ENCODE measurements around the gene TPK1. TPM values are rescaled to one million over a fixed set of nuclear protein-coding genes. Genes with fewer than 3 reads are reported as not detected.

TPK1 gene
- polyA plus RNA-seq, 1 experiment = 1.2 TPM

DNA sequence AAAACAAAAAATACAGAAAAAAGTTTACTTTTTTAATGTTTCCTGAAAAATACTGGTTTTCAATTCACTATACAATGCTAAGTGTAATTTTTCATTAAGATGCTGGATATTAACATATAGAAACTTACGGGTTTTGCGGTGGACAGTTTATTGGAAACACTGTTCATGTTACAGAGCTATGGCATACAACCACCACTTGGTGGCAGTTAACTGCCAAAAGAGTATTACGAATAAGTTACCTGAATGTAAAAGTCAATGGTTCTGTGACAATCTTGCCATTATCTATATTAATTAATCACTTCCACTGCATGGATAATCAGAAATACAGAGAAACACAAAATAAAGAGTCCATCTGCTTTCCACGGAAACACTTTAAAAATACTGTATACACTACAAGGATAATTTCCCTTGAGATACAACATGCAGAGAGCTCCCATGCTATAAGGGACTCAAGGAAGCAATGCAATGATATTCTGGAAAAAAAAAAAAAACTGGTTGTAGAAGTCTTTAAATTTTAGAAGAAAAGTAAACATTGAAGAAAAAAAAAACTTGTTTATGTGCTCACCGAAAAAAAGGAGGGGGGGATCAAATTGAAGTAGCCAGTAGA, 97.0 kb downstream of the TPK1 start:
- TF ChIP-seq CTCF (IDR thresholded peaks at IDR 0.05; ENCODE audit: insufficient read depth, low read depth, low read length) = peak; percentile 62
- H3K4me3 ChIP-seq (ENCODE audit: low read depth, low read length) = no peak overlapping the region
- no peaks in the 10 kb centered on the region for H3K36me3 ChIP-seq (ENCODE audit: control insufficient read depth, insufficient read depth, low read length)
- CTCF ChIA-PET = no interaction called here
- DNase-seq (ENCODE audit: low read depth) = no peak
- POLR2A ChIA-PET = no interaction called here
- H3K27me3 ChIP-seq (ENCODE audit: control insufficient read depth, insufficient read depth, low read length) = no peaks in the 10 kb centered on the region

DNA sequence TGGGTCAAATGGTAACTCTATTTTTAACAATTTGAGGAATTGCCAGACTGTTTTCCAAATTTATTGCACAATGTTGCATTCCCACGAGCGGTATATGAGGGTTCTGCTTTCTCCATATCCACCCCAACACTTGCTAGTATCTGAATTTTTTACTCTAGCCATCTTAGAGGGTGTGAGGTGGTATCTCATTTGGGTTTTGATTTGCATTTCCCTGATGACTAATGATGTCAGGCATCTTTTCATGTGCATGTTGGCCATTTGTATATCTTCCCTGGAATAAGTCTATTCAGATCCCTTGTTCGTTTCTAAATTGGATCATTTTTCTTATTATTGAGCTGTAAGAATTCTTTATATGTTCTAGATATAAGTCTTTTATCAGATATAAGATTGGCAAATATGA, 97.7 kb downstream of the TPK1 start:
- Histone ChIP-seq H3K4me3 (ENCODE audit: low read depth, low read length) (no peak overlapping the region), H3K27me3 (ENCODE audit: control insufficient read depth, insufficient read depth, low read length) (no peaks in the 10 kb centered on the region), H3K36me3 (ENCODE audit: control insufficient read depth, insufficient read depth, low read length) (no peaks in the 10 kb centered on the region)
- POLR2A ChIA-PET = no interaction called here
- CTCF ChIA-PET = no interaction called here
- TF ChIP-seq CTCF (IDR thresholded peaks at IDR 0.05; ENCODE audit: insufficient read depth, low read depth, low read length) = no peak
- DNase-seq (ENCODE audit: low read depth) = no peak

- Histone ChIP-seq H3K27me3 (ENCODE audit: control insufficient read depth, insufficient read depth, low read length) (no peaks in the 10 kb centered on the region), H3K4me3 (ENCODE audit: low read depth, low read length) (no peak overlapping the region), H3K36me3 (ENCODE audit: control insufficient read depth, insufficient read depth, low read length) (no peaks in the 10 kb centered on the region)
- POLR2A ChIA-PET = no interaction called here
- TF ChIP-seq CTCF (IDR thresholded peaks at IDR 0.05; ENCODE audit: insufficient read depth, low read depth, low read length) = no peak
- CTCF ChIA-PET = no interaction called here
- DNase-seq (ENCODE audit: low read depth) = no peak
Measured at GRCh38 chr7:144736880-144737493, 98.9 kb downstream of the TPK1 start.

- CTCF ChIA-PET = no interaction called here
- H3K36me3 ChIP-seq (ENCODE audit: control insufficient read depth, insufficient read depth, low read length) = no peaks in the 10 kb centered on the region
Measured at GRCh38 chr7:144735505-144736276, 100.2 kb downstream of the TPK1 start.

More at GRCh38 chr7:144735505-144736276, 100.2 kb downstream of the TPK1 start:
- POLR2A ChIA-PET = no interaction called here
- TF ChIP-seq CTCF (IDR thresholded peaks at IDR 0.05; ENCODE audit: insufficient read depth, low read depth, low read length) = no peak
- Histone ChIP-seq H3K27me3 (ENCODE audit: control insufficient read depth, insufficient read depth, low read length) (no peaks in the 10 kb centered on the region), H3K4me3 (ENCODE audit: low read depth, low read length) (no peak overlapping the region)
- DNase-seq (ENCODE audit: low read depth) = no peak

All from BJ (cell line).